Keratinocyte (primary cell): Measurements from ENCODE around the gene SEC14L5. TPM values are rescaled to one million over a fixed set of nuclear protein-coding genes. Genes with fewer than 3 reads are reported as not detected.
A peak's percentile ranks its signal among the peaks of the same experiment; 100 is the strongest.

Experiments used
- DNase-seq: peaks from one replicate; pipeline ENCODE4 v3.0.0-alpha.2; 2011; ENCODE audit warnings: low read depth, missing footprints, low spot score
- FAIRE-seq: peaks from 2 replicates; lab custom pipeline; 2011; peaks lifted over from hg19 to GRCh38; lab: Jason Lieb, UNC
- H2AFZ ChIP-seq: 2 replicates; pipeline ENCODE4 v1.6.0; 2012; ENCODE audit warnings: low read length, control low read depth, inconsistent platforms; ENCODE audit not compliant: control insufficient read depth
- H3K27ac ChIP-seq: 2 replicates; pipeline ENCODE4 v1.5.1; 2011; ENCODE audit warnings: low read length; ENCODE audit not compliant: control insufficient read depth, insufficient read depth
- H3K27me3 ChIP-seq: 3 replicates; pipeline ENCODE4 v1.6.0; 2011; ENCODE audit warnings: low read length; ENCODE audit not compliant: control insufficient read depth, insufficient read depth; ENCODE audit errors: extremely low read depth
- H3K36me3 ChIP-seq, 2 experiments: 2 replicates in 1 of 2; 3 replicates in 1 of 2; pipeline ENCODE4 v1.5.1; 2011; ENCODE audit warnings: low read length in 2 of 2, mild to moderate bottlenecking in 1 of 2; ENCODE audit not compliant: control insufficient read depth in 2 of 2, insufficient read depth in 2 of 2; ENCODE audit errors: extremely low read depth in 1 of 2
- H3K4me1 ChIP-seq: 3 replicates; pipeline ENCODE4 v1.5.1; 2011; ENCODE audit warnings: low read length; ENCODE audit not compliant: control insufficient read depth, insufficient read depth; ENCODE audit errors: extremely low read depth
- H3K4me2 ChIP-seq: 3 replicates; pipeline ENCODE4 v1.6.0; 2011; ENCODE audit warnings: low read depth, low read length; ENCODE audit not compliant: control insufficient read depth, insufficient read depth; ENCODE audit errors: extremely low read depth
- H3K4me3 ChIP-seq, 3 experiments: fragments of 200-600 bp in 1 of 3; sonication (generic) in 1 of 3; 2 replicates in 2 of 3; 3 replicates in 1 of 3; pipeline ENCODE4 v1.5.1; 2011 to 2016; ENCODE audit warnings: low read length in 3 of 3, mild to moderate bottlenecking in 3 of 3, control low read depth in 2 of 3, inconsistent platforms in 1 of 3, low read depth in 1 of 3, mixed read lengths in 1 of 3, mixed run types in 1 of 3, moderate library complexity in 1 of 3; ENCODE audit not compliant: control insufficient read depth in 2 of 3, insufficient read depth in 2 of 3; ENCODE audit errors: extremely low read depth in 1 of 3
- H3K79me2 ChIP-seq: 2 replicates; pipeline ENCODE4 v1.6.0; 2012; ENCODE audit warnings: low read length; ENCODE audit not compliant: control insufficient read depth, insufficient read depth
- H3K9ac ChIP-seq: 3 replicates; pipeline ENCODE4 v1.6.0; 2011; ENCODE audit warnings: low read length; ENCODE audit not compliant: control insufficient read depth, insufficient read depth; ENCODE audit errors: extremely low read depth
- H3K9me1 ChIP-seq: 3 replicates; pipeline ENCODE4 v1.6.0; 2011; ENCODE audit warnings: low read length; ENCODE audit not compliant: control insufficient read depth, insufficient read depth; ENCODE audit errors: extremely low read depth
- H3K9me3 ChIP-seq: 2 replicates; pipeline ENCODE4 v1.5.1; 2012; ENCODE audit warnings: low read depth, low read length; ENCODE audit not compliant: control insufficient read depth
- H4K20me1 ChIP-seq: 3 replicates; pipeline ENCODE4 v1.6.0; 2011; ENCODE audit warnings: low read length; ENCODE audit not compliant: control insufficient read depth, insufficient read depth; ENCODE audit errors: extremely low read depth
- CTCF ChIP-seq, 3 experiments: IDR thresholded peaks in 1 of 3; conservative IDR thresholded peaks in 1 of 3; optimal IDR thresholded peaks in 1 of 3; 2 replicates in 2 of 3; 3 replicates in 1 of 3; pipeline versions ENCODE3 to v1.5.1; 2011; ENCODE audit warnings: low read length in 3 of 3, mild to moderate bottlenecking in 3 of 3, moderate library complexity in 2 of 3, control low read depth in 1 of 3, inconsistent platforms in 1 of 3; ENCODE audit not compliant: insufficient read depth in 2 of 3; ENCODE audit errors: extremely low read depth in 1 of 3
- EZH2 ChIP-seq: IDR thresholded peaks from one replicate; pipeline ENCODE4 v1.6.1; 2012; ENCODE audit warnings: inconsistent platforms, mild to moderate bottlenecking, low read length, moderate library complexity
- dilution Hi-C: fragments of 300-500 bp; cut with MboI; formaldehyde crosslinking; loops from one replicate; pipeline ENCODE4 v1.7.0; 2020; ENCODE audit warnings: low sequenced_read_pairs; ENCODE audit not compliant: extremely low pct_ligation_motif_present
- polyA plus RNA-seq, 5 experiments: library from polyadenylated mRNA; depleted of rRNA in 3 of 5; stranded (reverse) in 3 of 5; stranded (forward) in 1 of 5; unstranded in 1 of 5; fragments of >200 nt; gene quantifications; 1 replicate in 1 of 5; 2 replicates in 3 of 5; 3 replicates in 1 of 5; pipeline versions ENCODE4 v1.2.1 to v1.2.3, GENCODE V29; 2011 to 2012; ENCODE audit warnings: missing spikeins in 2 of 5, low read depth in 1 of 5, low replicate concordance in 1 of 5

Gene SEC14L5
- polyA plus RNA-seq, 1 donor (not counting 4 experiments of a cell fraction or from before 2014, with no cell fraction given), result 0.08 TPM

GRCh38 chr16:5024632-5025031 is 66.5 kb downstream of the SEC14L5 start:
- dilution Hi-C loops, result no loop called here
- no peak overlapping the region for H3K9ac ChIP-seq
- H4K20me1 ChIP-seq, result no peaks in the 10 kb centered on the region
- H3K9me3 ChIP-seq, result no peaks in the 10 kb centered on the region
- H3K79me2 ChIP-seq, result no peaks in the 10 kb centered on the region
- FAIRE-seq, result no peak
- H3K4me1 ChIP-seq, result no peaks in the 10 kb centered on the region
- H3K27me3 ChIP-seq, result peaks cover 5% of the 10 kb centered on the region
- H3K36me3 ChIP-seq, result peaks cover 0 to 4% of the 10 kb centered on the region in 2 experiments
- H3K4me3 ChIP-seq, result no peak overlapping the region
- no peaks in the 10 kb centered on the region for H3K9me1 ChIP-seq
- no peak overlapping the region for H3K4me2 ChIP-seq
- H2AFZ ChIP-seq, result no peak overlapping the region
- TF ChIP-seq EZH2, result no peak
- peak; percentile 25 to 39 (median 38) for TF ChIP-seq CTCF (optimal IDR thresholded peaks at IDR 0.05 in 1 of 3, IDR thresholded peaks at IDR 0.05 in 1 of 3, conservative IDR thresholded peaks at IDR 0.05 in 1 of 3; ENCODE audit: extremely low read depth in 1 of 3, insufficient read depth in 2 of 3, low read length in 3 of 3)
- H3K27ac ChIP-seq, result no peak overlapping the region
- DNase-seq, result no peak

GRCh38 chr16:5025171-5025632 is 67.1 kb downstream of the SEC14L5 start:
- no peak overlapping the region for H2AFZ ChIP-seq
- no peaks in the 10 kb centered on the region for H3K4me1 ChIP-seq
- FAIRE-seq, result no peak
- H3K9me1 ChIP-seq, result no peaks in the 10 kb centered on the region
- H3K9ac ChIP-seq, result no peak overlapping the region
- no peaks in the 10 kb centered on the region for H3K79me2 ChIP-seq
- H4K20me1 ChIP-seq, result no peaks in the 10 kb centered on the region
- no peak overlapping the region for H3K4me2 ChIP-seq
- H3K36me3 ChIP-seq, result peaks cover 0 to 4% of the 10 kb centered on the region in 2 experiments
- TF ChIP-seq EZH2, result no peak
- peak in 1 of 3 experiments; percentile 15 for TF ChIP-seq CTCF (optimal IDR thresholded peaks at IDR 0.05 in 1 of 3, IDR thresholded peaks at IDR 0.05 in 1 of 3, conservative IDR thresholded peaks at IDR 0.05 in 1 of 3; ENCODE audit: extremely low read depth in 1 of 3, insufficient read depth in 2 of 3, low read length in 3 of 3)
- no peak overlapping the region for H3K27ac ChIP-seq
- no peak for DNase-seq
- no peaks in the 10 kb centered on the region for H3K9me3 ChIP-seq
- dilution Hi-C loops, result no loop called here
- no peak overlapping the region for H3K4me3 ChIP-seq
- peaks cover under 1% of the 10 kb centered on the region for H3K27me3 ChIP-seq
